Measurements from ENCODE around the gene CDK14. TPM values are rescaled to one million over a fixed set of nuclear protein-coding genes. Genes with fewer than 3 reads are reported as not detected.
A peak's percentile ranks its signal among the peaks of the same experiment; 100 is the strongest.

The CDK14 gene
- total and polyA plus RNA-seq, 8 donors = 0.58 to 43.9 (median 12.2) TPM

DNA sequence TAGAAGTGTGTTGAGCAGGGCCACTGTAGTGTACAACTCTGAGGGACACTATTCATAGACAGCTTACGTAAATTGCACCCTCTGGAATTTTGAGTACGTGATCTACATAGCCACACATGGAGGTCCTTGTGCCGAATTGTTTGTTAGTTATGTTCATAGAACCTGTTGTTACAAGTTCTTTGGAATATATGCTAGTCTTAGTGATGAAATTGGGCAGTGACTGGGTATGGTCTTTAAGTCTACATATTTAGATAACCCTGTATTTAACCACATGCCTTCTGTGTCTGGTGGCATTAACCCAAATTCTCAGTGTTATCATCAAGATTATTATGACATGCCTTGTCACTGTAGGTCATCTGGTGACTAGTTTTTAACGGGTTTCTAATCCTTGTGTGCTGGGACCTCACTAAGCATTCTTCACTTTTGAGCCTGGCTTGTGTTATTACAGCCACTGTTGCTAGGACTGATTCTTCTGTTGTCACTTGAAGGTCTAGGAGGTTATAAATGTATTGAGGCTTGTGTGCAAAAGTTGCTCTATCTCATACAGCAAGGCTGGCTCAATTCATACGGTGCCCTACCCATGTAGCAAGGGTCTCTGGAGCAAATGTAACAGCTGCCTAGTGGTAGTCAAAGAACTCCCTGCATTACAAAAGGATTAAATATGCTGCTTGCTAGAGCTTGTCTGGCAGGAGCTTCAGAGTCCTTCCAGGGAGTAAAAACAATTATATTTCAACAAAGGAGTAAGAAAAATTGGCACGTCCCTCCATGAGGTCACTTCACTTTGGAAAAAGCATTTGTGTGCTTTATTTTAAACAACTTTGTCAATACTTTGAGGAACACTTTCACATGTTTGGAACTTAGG lies 65.4 kb downstream of the CDK14 start:
- no peaks in the 10 kb centered on the region for H3K36me3 ChIP-seq
- H3K4me1 ChIP-seq = peaks cover 0 to 27% (median 12%) of the 10 kb centered on the region in 4 donors
- TF ChIP-seq POLR2A (IDR thresholded peaks at IDR 0.05) (no peak), EP300 (IDR thresholded peaks at IDR 0.05) (no peak), POLR2AphosphoS5 (IDR thresholded peaks at IDR 0.05) (no peak)
- TF ChIP-seq, protein P1, sequence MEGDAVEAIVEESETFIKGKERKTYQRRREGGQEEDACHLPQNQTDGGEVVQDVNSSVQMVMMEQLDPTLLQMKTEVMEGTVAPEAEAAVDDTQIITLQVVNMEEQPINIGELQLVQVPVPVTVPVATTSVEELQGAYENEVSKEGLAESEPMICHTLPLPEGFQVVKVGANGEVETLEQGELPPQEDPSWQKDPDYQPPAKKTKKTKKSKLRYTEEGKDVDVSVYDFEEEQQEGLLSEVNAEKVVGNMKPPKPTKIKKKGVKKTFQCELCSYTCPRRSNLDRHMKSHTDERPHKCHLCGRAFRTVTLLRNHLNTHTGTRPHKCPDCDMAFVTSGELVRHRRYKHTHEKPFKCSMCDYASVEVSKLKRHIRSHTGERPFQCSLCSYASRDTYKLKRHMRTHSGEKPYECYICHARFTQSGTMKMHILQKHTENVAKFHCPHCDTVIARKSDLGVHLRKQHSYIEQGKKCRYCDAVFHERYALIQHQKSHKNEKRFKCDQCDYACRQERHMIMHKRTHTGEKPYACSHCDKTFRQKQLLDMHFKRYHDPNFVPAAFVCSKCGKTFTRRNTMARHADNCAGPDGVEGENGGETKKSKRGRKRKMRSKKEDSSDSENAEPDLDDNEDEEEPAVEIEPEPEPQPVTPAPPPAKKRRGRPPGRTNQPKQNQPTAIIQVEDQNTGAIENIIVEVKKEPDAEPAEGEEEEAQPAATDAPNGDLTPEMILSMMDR (IDR thresholded peaks at IDR 0.05) = no peak
- 48 to 61% (median 54%) methylated on average over 6 of the region's 6 CpGs for WGBS, 5 donors
- H3K4me3 ChIP-seq = no peak overlapping the region
- intact Hi-C loops (cut with DNase I; ENCODE audit: low total_unique reads) = no loop called here
- H3K27me3 ChIP-seq = no peaks in the 10 kb centered on the region
- DNase-seq = peak in 1 of 2 donors; percentile 56
- no peaks in the 10 kb centered on the region for H3K9me3 ChIP-seq
- no peak overlapping the region for H3K27ac ChIP-seq

DNA sequence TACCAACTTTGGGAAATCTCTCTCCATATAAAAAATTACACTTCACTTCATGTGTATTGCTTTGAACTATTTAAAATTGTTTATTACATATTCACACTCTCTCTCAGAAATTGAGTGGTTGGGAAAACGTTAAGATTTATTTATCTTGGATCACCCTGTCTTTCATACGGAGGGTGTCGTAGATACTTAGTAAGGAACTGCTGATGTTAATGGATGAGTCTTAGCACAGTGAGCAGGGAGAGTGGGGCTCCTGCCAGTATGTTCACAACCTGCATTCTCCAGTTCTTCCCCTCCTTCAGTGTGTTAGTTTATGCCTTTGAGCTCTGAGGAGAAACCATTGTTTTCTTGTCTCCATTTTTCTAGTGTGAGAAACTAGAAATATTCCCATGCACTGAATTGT lies 67.1 kb downstream of the CDK14 start:
- no peak overlapping the region for H3K4me3 ChIP-seq
- no peak for DNase-seq
- no peaks in the 10 kb centered on the region for H3K27me3 ChIP-seq
- no peak overlapping the region for H3K27ac ChIP-seq
- H3K9me3 ChIP-seq = no peaks in the 10 kb centered on the region
- TF ChIP-seq POLR2AphosphoS5 (IDR thresholded peaks at IDR 0.05) (no peak), EP300 (IDR thresholded peaks at IDR 0.05) (no peak), POLR2A (IDR thresholded peaks at IDR 0.05) (no peak)
- TF ChIP-seq, protein P1 (IDR thresholded peaks at IDR 0.05) = no peak
- peaks cover 0 to 27% (median 12%) of the 10 kb centered on the region in 4 donors for H3K4me1 ChIP-seq
- no peaks in the 10 kb centered on the region for H3K36me3 ChIP-seq
- 57 to 68% (median 65%) methylated on average over 3 of the region's 3 CpGs for WGBS, 5 donors
- intact Hi-C loops (cut with DNase I; ENCODE audit: low total_unique reads) = no loop called here

DNA sequence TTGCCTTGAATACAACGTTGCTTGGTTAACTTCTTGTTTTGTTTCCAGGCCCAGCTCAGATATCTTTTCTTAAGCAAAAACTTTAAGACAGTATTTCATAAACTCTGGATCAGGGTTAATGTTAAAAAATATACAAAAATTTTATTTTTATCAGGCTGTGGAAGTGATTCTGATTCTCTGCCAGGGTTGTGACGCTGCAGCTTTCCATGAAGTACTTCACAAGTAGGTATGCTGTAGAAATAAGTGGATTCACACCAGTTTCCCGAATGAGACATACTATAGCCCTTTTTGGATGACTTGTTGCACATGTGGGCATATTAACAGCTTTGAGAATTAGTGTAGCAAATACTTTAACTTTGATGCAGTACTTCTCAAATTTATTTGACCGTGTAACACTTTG lies 70.1 kb downstream of the CDK14 start:
- no peak overlapping the region for H3K4me3 ChIP-seq
- peak in 1 of 2 donors; percentile 27 for DNase-seq
- TF ChIP-seq, protein P1 (IDR thresholded peaks at IDR 0.05) = no peak
- TF ChIP-seq EP300 (IDR thresholded peaks at IDR 0.05) = no peak
- no peak for TF ChIP-seq POLR2A (IDR thresholded peaks at IDR 0.05)
- no peak for TF ChIP-seq POLR2AphosphoS5 (IDR thresholded peaks at IDR 0.05)

DNA sequence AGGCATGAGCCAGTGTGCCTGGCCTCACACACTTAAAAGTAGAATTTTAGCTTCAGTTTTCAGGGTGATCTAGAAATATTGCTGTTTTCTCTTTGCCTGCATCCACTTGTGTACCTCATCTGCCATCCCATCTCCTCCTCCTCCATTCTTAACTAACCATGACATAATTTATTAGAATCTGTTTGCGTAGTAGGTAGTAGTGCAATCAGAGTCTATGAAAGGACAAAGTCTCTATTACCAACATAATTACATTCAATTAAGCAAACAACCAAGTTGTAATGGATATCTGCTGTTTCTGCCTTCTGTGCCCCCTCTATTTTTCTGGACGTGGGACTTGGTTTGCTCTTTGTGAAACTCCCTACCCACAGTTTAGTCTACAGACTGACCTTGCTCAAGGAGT lies 72.9 kb downstream of the CDK14 start:
- Histone ChIP-seq H3K36me3 (no peaks in the 10 kb centered on the region), H3K9me3 (no peaks in the 10 kb centered on the region), H3K27me3 (no peaks in the 10 kb centered on the region), H3K27ac (no peak overlapping the region), H3K4me1 (no peaks in the 10 kb centered on the region), H3K4me3 (no peak overlapping the region)
- TF ChIP-seq, protein P1 (IDR thresholded peaks at IDR 0.05) = no peak
- TF ChIP-seq EP300 (IDR thresholded peaks at IDR 0.05) (no peak), POLR2AphosphoS5 (IDR thresholded peaks at IDR 0.05) (no peak), POLR2A (IDR thresholded peaks at IDR 0.05) (no peak)
- DNase-seq = no peak
- 58 to 84% (median 78%) methylated on average over 2 of the region's 2 CpGs for WGBS, 5 donors
- intact Hi-C loops (cut with DNase I; ENCODE audit: low total_unique reads) = no loop called here

More for the DNA sequence above, 70.1 kb downstream of the CDK14 start:
- no peaks in the 10 kb centered on the region for H3K36me3 ChIP-seq
- H3K9me3 ChIP-seq = no peaks in the 10 kb centered on the region
- intact Hi-C loops (cut with DNase I; ENCODE audit: low total_unique reads) = no loop called here
- H3K27ac ChIP-seq = no peak overlapping the region
- H3K4me1 ChIP-seq = peaks cover 0 to 17% (median 5%) of the 10 kb centered on the region in 4 donors
- WGBS, 5 donors = 73 to 82% (median 78%) methylated on average over 4 of the region's 4 CpGs
- H3K27me3 ChIP-seq = no peaks in the 10 kb centered on the region

All from stomach (tissue), 9 donors.